ENCODE data around the gene VPS52. TPM values are rescaled to one million over a fixed set of nuclear protein-coding genes. Genes with fewer than 3 reads are reported as not detected.
A peak's percentile ranks its signal among the peaks of the same experiment; 100 is the strongest.

The VPS52 gene
- total RNA-seq, 1 experiment from 2014 or later, result 58.2 TPM

DNA sequence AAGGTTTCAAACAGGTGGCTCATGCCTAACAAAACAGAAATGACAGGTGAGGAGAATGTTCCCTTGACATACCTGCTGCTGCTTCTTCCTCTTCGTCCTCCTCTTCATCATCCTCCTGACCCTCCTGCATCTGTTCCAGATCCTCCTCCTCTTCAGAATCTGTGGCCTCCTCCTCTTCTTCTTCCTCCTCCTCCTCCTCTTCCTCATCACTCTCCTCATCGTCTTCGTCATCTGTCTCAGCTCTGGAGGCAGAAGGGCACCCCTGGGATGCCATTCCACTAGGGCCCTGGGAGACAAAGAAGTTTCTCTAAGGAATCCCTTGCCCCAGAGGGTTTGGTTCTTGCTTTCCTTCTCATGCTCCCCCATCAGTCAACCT, 48.3 kb upstream of the VPS52 start:
- ATAC-seq (no peak), DNase-seq (ENCODE audit: low read depth, low spot score) (no peak)
- POLR2A ChIA-PET, result no interaction called here
- RAD21 ChIA-PET (ENCODE audit: low non-redundant PET in 1 of 2, low total read pairs in 2 of 2, uncharacterized antibody in 2 of 2, unreplicated experiment in 2 of 2), result no interaction called here
- Histone ChIP-seq H3K9me3 (ENCODE audit: control insufficient read depth in 1 of 2, insufficient read depth in 1 of 2, low read depth in 1 of 2, low read length in 2 of 2) (no peaks in the 10 kb centered on the region), H3K4me1 (ENCODE audit: control insufficient read depth in 1 of 2, insufficient read depth in 2 of 2, low read length in 2 of 2) (peaks cover 36 to 68% of the 10 kb centered on the region in 2 experiments), H4K20me1 (ENCODE audit: insufficient read depth) (no peaks in the 10 kb centered on the region), H3K9ac (ENCODE audit: low read length) (no peak overlapping the region), H3K4me3 (replicated peaks in 1 of 2; ENCODE audit: low read depth in 1 of 2, low read length in 2 of 2) (no peak overlapping the region), H3K9me2 (ENCODE audit: insufficient read depth) (no peaks in the 10 kb centered on the region), H3K27me3 (ENCODE audit: insufficient read depth, low read length) (no peaks in the 10 kb centered on the region), H3K36me3 (ENCODE audit: control insufficient read depth in 1 of 2, insufficient read depth in 2 of 2, low read length in 2 of 2) (peaks cover 22 to 29% of the 10 kb centered on the region in 2 experiments; a peak in 3 of 4 replicates), H3K27ac (ENCODE audit: low read depth, low read length) (0 out of 2 replicates have a peak overlapping the region, but pooled peaks have one; percentile 11), H3K79me2 (ENCODE audit: insufficient read depth, low read length) (peaks cover 41% of the 10 kb centered on the region), H2AFZ (ENCODE audit: low read depth, low read length, poor library complexity, severe bottlenecking) (no peak overlapping the region), H3K4me2 (ENCODE audit: low read length) (0 out of 2 replicates have a peak overlapping the region, but pooled peaks have one; percentile 100)
- intact Hi-C loops (cut with micrococcal nuclease), result no loop called here
- CTCF ChIA-PET, result no interaction called here
- no peak for TF ChIP-seq CTCF (IDR thresholded peaks at IDR 0.05 in 2 of 3, conservative IDR thresholded peaks at IDR 0.05 in 1 of 3; ENCODE audit: borderline replicate concordance in 1 of 3, insufficient read depth in 1 of 3, low read depth in 2 of 3, low read length in 2 of 3)
- no TSS peak for BruUV-seq (replicated peaks)

DNA sequence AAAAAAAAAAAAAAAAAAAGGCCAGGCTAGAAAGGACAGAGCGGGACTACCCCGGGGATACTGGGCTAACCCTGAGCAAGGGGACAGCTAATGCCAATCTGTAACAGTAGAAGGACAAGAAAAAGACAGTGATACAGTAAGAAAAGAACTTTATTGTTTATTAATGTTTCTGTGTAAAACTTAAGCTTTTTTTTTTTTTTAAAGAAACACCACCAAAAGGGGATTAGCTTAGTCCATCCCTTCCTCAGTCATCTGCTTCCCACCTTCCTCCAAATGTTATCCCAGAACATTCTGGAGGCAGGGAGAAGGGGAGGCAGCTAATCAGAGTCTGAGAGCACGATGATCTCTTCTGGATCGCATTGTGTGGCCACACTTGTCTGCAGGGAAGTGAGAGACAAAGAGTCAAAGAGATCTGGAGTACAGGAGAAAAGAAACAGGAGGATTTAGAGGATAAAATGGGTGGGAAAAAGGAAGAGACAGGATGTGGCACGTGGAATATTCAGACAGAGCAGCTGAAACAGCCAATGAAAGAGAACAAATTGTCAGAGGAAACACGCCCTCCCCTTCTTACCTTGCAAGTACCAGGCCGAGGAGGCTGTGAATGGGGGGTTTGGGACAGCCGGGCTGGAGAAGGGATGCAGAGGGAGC, 46.9 kb upstream of the VPS52 start:
- Histone ChIP-seq H3K27ac (ENCODE audit: low read depth, low read length) (peak overlapping the region; percentile 68), H3K9me2 (ENCODE audit: insufficient read depth) (no peaks in the 10 kb centered on the region), H3K9ac (ENCODE audit: low read length) (peak overlapping the region; percentile 61), H3K4me1 (ENCODE audit: control insufficient read depth in 1 of 2, insufficient read depth in 2 of 2, low read length in 2 of 2) (peaks cover 36 to 67% of the 10 kb centered on the region in 2 experiments), H3K4me2 (ENCODE audit: low read length) (peak overlapping the region; percentile 87), H3K27me3 (ENCODE audit: insufficient read depth, low read length) (no peaks in the 10 kb centered on the region), H4K20me1 (ENCODE audit: insufficient read depth) (no peaks in the 10 kb centered on the region), H2AFZ (ENCODE audit: low read depth, low read length, poor library complexity, severe bottlenecking) (no peak overlapping the region), H3K9me3 (ENCODE audit: control insufficient read depth in 1 of 2, insufficient read depth in 1 of 2, low read depth in 1 of 2, low read length in 2 of 2) (no peaks in the 10 kb centered on the region), H3K79me2 (ENCODE audit: insufficient read depth, low read length) (peaks cover 42% of the 10 kb centered on the region), H3K4me3 (replicated peaks in 1 of 2; ENCODE audit: low read depth in 1 of 2, low read length in 2 of 2) (peak overlapping the region; percentile 55 to 63), H3K36me3 (ENCODE audit: control insufficient read depth in 1 of 2, insufficient read depth in 2 of 2, low read length in 2 of 2) (peaks cover 22 to 29% of the 10 kb centered on the region in 2 experiments; a peak in 3 of 4 replicates)
- CTCF ChIA-PET, result interaction anchor here (1.0 to 1.8 kb wide), 4 partner anchors 21 to 193 kb away, joined by 4 to 9 read pairs (median 4); partner anchors contain the start of gene B3GALT4
- RAD21 ChIA-PET (ENCODE audit: low non-redundant PET in 1 of 2, low total read pairs in 2 of 2, uncharacterized antibody in 2 of 2, unreplicated experiment in 2 of 2), result interaction anchor here in 1 of 2 experiments (0.8 kb wide), 1 partner anchor 19 kb away, joined by 3 read pairs; no protein-coding TSS in a partner anchor
- no peak for DNase-seq (ENCODE audit: low read depth, low spot score)
- no TSS peak for BruUV-seq (replicated peaks)
- intact Hi-C loops (cut with micrococcal nuclease), result no loop called here
- no peak for ATAC-seq
- POLR2A ChIA-PET, result interaction anchor here (0.7 to 2.3 kb wide), 11 partner anchors 10 to 1123 kb away, joined by 3 to 13 read pairs (median 7); partner anchors contain the start of genes B3GALT4, PFDN6, PHF1 and RGL2
- no peak for TF ChIP-seq CTCF (IDR thresholded peaks at IDR 0.05 in 2 of 3, conservative IDR thresholded peaks at IDR 0.05 in 1 of 3; ENCODE audit: borderline replicate concordance in 1 of 3, insufficient read depth in 1 of 3, low read depth in 2 of 3, low read length in 2 of 3)
- no peak for TF ChIP-seq ATF3 (IDR thresholded peaks at IDR 0.05)
- no peak for TF ChIP-seq EZH2 (IDR thresholded peaks at IDR 0.05)
- no peak for TF ChIP-seq ELF1 (IDR thresholded peaks at IDR 0.05; ENCODE audit: borderline replicate concordance, low read depth)
- TF ChIP-seq SRF (IDR thresholded peaks at IDR 0.05; ENCODE audit: low read depth), result no peak
- no peak for TF ChIP-seq ZFX (IDR thresholded peaks at IDR 0.05)
- no peak for TF ChIP-seq RAD21 (IDR thresholded peaks at IDR 0.05; ENCODE audit: low read depth)
- no peak for TF ChIP-seq CEBPB (IDR thresholded peaks at IDR 0.05; ENCODE audit: low read depth)
- TF ChIP-seq REST (IDR thresholded peaks at IDR 0.05; ENCODE audit: low read depth), result no peak
- TF ChIP-seq SIN3A (IDR thresholded peaks at IDR 0.05; ENCODE audit: low read depth), result no peak

Measured in HCT116 (cell line).